HepG2 (cell line): ENCODE results near the gene DLG4. TPM values are rescaled to one million over a fixed set of nuclear protein-coding genes. Genes with fewer than 3 reads are reported as not detected.

ENCODE experiments used
- ATAC-seq: fragments of 200-7000 bp; cut with Tn5 transposase; 3 replicates; pipeline ENCODE4 v1.9.1; 2020; ENCODE audit warnings: mild to moderate bottlenecking, moderate library complexity
- BruUV-seq: library from RNA; stranded (reverse); fragments of 400-500 nt; replicated peaks from 2 replicates; lab custom pipeline; 2021; lab: Mats Ljungman, UMichigan
- CTCF ChIA-PET: fragments of 300-600 bp; formaldehyde crosslinking; extraction: SDS; loops from one replicate; lab custom pipeline; 2021; ENCODE audit warnings: low total read pairs, inconsistent platforms, low intra/inter-chr PET ratio; lab: Yijun Ruan, JAX
- POLR2A ChIA-PET: fragments of 350-600 bp; sonication (Branson Sonifier 250); formaldehyde crosslinking; loops from one replicate; lab custom pipeline; 2020; ENCODE audit warnings: antibody characterized with exemption, inconsistent platforms; lab: Yijun Ruan, JAX
- DNase-seq: peaks from one replicate; pipeline ENCODE4 v3.0.0-alpha.2; 2015; ENCODE audit warnings: low spot score
- FAIRE-seq: peaks from 3 replicates; lab custom pipeline; 2011; peaks lifted over from hg19 to GRCh38; lab: Jason Lieb, UNC
- H2AFZ ChIP-seq: one replicate; pipeline ENCODE4 v1.6.1; 2011; ENCODE audit warnings: low read length, inconsistent platforms
- H3K27ac ChIP-seq: fragments of 300-600 bp; 3 replicates; pipeline ENCODE4 v1.8.0; 2011; ENCODE audit warnings: mixed run types, mild to moderate bottlenecking, mixed read lengths, low read length, inconsistent platforms; ENCODE audit not compliant: insufficient read depth; ENCODE audit errors: extremely low read length
- H3K27me3 ChIP-seq, 2 experiments: fragments of 200-600 bp in 1 of 2; 2 replicates in 1 of 2; 3 replicates in 1 of 2; pipeline versions ENCODE4 v1.6.0 to v1.8.0; 2011; ENCODE audit warnings: low read length in 2 of 2, mild to moderate bottlenecking in 2 of 2, moderate library complexity in 2 of 2, inconsistent platforms in 1 of 2; ENCODE audit not compliant: insufficient read depth in 2 of 2, control insufficient read depth in 1 of 2
- H3K36me3 ChIP-seq, 2 experiments: fragments of 200-600 bp in 1 of 2; replicated peaks in 1 of 2; 2 replicates in 1 of 2; 3 replicates in 1 of 2; pipeline versions ENCODE4 v1.5.1 to v1.8.0; 2011; ENCODE audit warnings: low read length in 2 of 2, inconsistent platforms in 1 of 2; ENCODE audit not compliant: insufficient read depth in 2 of 2, control insufficient read depth in 1 of 2
- H3K4me1 ChIP-seq: 2 replicates; pipeline ENCODE4 v1.5.1; 2012; ENCODE audit warnings: low read length, inconsistent platforms; ENCODE audit not compliant: insufficient read depth
- H3K4me2 ChIP-seq: 2 replicates; pipeline ENCODE4 v1.6.0; 2011; ENCODE audit warnings: low read depth, low read length, inconsistent platforms
- H3K4me3 ChIP-seq, 3 experiments: fragments of 200-600 bp in 1 of 3; sonication (generic), shearing (Covaris generic) in 1 of 3; replicated peaks in 1 of 3; 2 replicates each; pipeline ENCODE4 v1.5.1; 2011 to 2016; ENCODE audit warnings: low read length in 3 of 3, inconsistent platforms in 2 of 3, low read depth in 2 of 3, mild to moderate bottlenecking in 2 of 3, control low read depth in 1 of 3, mixed read lengths in 1 of 3; ENCODE audit not compliant: insufficient read depth in 1 of 3
- H3K79me2 ChIP-seq: one replicate; pipeline ENCODE4 v1.6.1; 2011; ENCODE audit warnings: low read length, inconsistent platforms; ENCODE audit not compliant: insufficient read depth
- H3K9ac ChIP-seq: 2 replicates; pipeline ENCODE4 v1.6.0; 2011; ENCODE audit warnings: mild to moderate bottlenecking, low read depth, low read length, inconsistent platforms; ENCODE audit not compliant: insufficient read depth
- H3K9me3 ChIP-seq: 2 replicates; pipeline ENCODE4 v1.5.1; 2012; ENCODE audit warnings: mild to moderate bottlenecking, low read length
- H4K20me1 ChIP-seq: 2 replicates; pipeline ENCODE4 v1.6.0; 2011; ENCODE audit warnings: inconsistent platforms, mild to moderate bottlenecking, low read length, moderate library complexity; ENCODE audit not compliant: insufficient read depth
- AGO2 ChIP-seq: fragments of 200-400 bp; formaldehyde crosslinking; optimal IDR thresholded peaks from 2 replicates; pipeline ENCODE3; 2017; ENCODE audit warnings: mild to moderate bottlenecking, low read depth, low read length, moderate library complexity
- AKAP8 ChIP-seq: sonication (generic); formaldehyde crosslinking; IDR thresholded peaks from 2 replicates; pipeline ENCODE4 v1.5.1; 2020; ENCODE audit warnings: mild to moderate bottlenecking, missing genetic modification reagents
- FOXM1 ChIP-seq: sonication (generic); formaldehyde crosslinking; IDR thresholded peaks from 2 replicates; pipeline ENCODE4 v1.5.0; 2020; ENCODE audit warnings: missing genetic modification reagents
- POLR2AphosphoS5 ChIP-seq: IDR thresholded peaks from 2 replicates; pipeline ENCODE4 v1.6.1; 2012; ENCODE audit warnings: low read depth, low read length
- ZNF234 ChIP-seq: sonication (generic); formaldehyde crosslinking; conservative IDR thresholded peaks from 2 replicates; pipeline ENCODE4 v1.5.1; 2020; ENCODE audit warnings: mild to moderate bottlenecking, missing genetic modification reagents
- WGBS: methylation state at CpG from one replicate; pipeline ENCODE4 v1.1.6; 2017; ENCODE audit warnings: low lambda C conversion rate; 5-methylcytosine and 5-hydroxymethylcytosine counted together
- in situ Hi-C: cut with HindIII; loops from 2 replicates; pipeline ENCODE4 v1.10.0; 2017; ENCODE audit warnings: low pct_unique_long_range_greater_than_20kb; ENCODE audit not compliant: extremely low pct_ligation_motif_present
- intact Hi-C: fragments of 100-400 bp; cut with micrococcal nuclease; formaldehyde crosslinking; loops from one replicate; pipeline ENCODE4 v1.10.0; 2022; ENCODE audit not compliant: unreplicated experiment
- polyA plus RNA-seq, 8 experiments: library from polyadenylated mRNA; depleted of rRNA in 3 of 8; stranded (reverse) in 7 of 8; unstranded in 1 of 8; fragments of >200 nt; fragmentation: Illumina TruSeq in 4 of 8; extraction: Trizol in 4 of 8; gene quantifications; 2 replicates each; pipeline versions ENCODE4 v1.2.1 to v1.2.3, GENCODE V29; 2011 to 2016; ENCODE audit warnings: low read depth in 4 of 8, missing spikeins in 1 of 8, mixed read lengths in 1 of 8; ENCODE audit not compliant: insufficient read depth in 1 of 8
- total RNA-seq, 5 experiments: library from RNA; depleted of rRNA; stranded (reverse); fragments of >200 nt; fragmentation: Illumina TruSeq; extraction: Trizol; gene quantifications; 2 replicates each; pipeline ENCODE4 v1.2.3, GENCODE V29; 2016; ENCODE audit warnings: low read depth in 1 of 5
- TF ChIP-seq, protein P1 (sequence below): sonication (generic); formaldehyde crosslinking; IDR thresholded peaks from 2 replicates; pipeline ENCODE4 v1.4.0; 2020; ENCODE audit warnings: mild to moderate bottlenecking, missing genetic modification reagents, borderline replicate concordance

The DLG4 gene
- total and polyA plus RNA-seq, 2 of the 13 experiments (the other 11 are each of a cell fraction or from before 2014, with no cell fraction given), result 0.71 to 4.3 TPM

DNA sequence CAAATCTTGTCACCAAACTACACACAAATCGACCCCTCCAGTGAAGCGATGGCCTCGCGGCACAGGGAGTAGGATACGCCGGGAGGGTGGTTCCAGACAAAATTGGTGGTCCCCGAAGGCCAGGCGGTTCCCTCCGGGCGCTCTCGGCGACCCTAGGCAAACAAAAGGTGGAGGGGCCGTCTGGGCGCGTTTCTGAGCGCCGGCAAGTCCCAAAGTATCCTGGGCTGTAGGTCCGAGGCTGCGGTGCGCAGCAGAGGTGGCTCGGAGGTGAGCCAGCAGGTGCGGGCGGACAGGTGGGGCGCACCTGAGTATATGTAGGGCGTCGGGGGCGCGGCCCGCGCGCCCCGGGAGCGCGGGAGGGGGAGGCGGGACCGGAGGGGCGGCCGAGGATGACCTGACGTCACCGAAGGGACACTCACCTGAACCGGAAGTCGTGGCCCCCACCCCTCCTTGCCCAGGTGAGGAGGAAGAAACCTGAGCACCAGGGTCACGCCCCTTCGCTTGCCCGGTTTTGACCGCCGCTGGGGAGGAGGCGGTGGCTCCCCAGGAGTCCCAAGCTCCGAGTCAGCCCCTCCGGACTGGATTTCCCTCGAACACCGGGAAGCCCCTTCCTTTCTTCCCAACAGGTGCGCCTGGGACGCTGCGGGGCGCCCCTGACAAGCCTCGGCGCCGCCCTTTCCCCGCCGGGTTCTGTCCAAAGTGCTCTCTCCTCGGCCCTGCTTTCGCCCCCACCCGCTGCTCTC lies 42.7 kb upstream of the DLG4 start, which contains the start of gene CLDN7:
Gene CLDN7, minus strand, starts transcription at position 287 of the 743 bp plus-strand sequence. CDS start 435 bp downstream, outside the sequence.
- no peak within 1 kb of the TSS for H3K4me3 ChIP-seq
- ATAC-seq, result no peak
- no peaks in the 10 kb centered on the region for H3K79me2 ChIP-seq
- no TSS peak for BruUV-seq
- peaks cover 72% of the 10 kb centered on the region for H3K4me1 ChIP-seq
- no peak for DNase-seq
- H3K36me3 ChIP-seq, result no peaks in the 10 kb centered on the region
- H3K4me2 ChIP-seq, result no peak within 1 kb of the TSS
- no peaks in the 10 kb centered on the region for H3K9me3 ChIP-seq
- H3K27me3 ChIP-seq, result no peaks in the 10 kb centered on the region
- in situ Hi-C loops, result no loop called here
- CTCF ChIA-PET, result no interaction called here
- WGBS, result 96% methylated on average over 62 of the region's 64 CpGs
- H3K9ac ChIP-seq, result no peak within 1 kb of the TSS
- no peak within 1 kb of the TSS for H3K27ac ChIP-seq
- peak; percentile 2 for TF ChIP-seq AGO2
- TF ChIP-seq POLR2AphosphoS5, result no peak
- TF ChIP-seq AKAP8 (CRISPR knock-in tag), result no peak
- TF ChIP-seq, protein P1, sequence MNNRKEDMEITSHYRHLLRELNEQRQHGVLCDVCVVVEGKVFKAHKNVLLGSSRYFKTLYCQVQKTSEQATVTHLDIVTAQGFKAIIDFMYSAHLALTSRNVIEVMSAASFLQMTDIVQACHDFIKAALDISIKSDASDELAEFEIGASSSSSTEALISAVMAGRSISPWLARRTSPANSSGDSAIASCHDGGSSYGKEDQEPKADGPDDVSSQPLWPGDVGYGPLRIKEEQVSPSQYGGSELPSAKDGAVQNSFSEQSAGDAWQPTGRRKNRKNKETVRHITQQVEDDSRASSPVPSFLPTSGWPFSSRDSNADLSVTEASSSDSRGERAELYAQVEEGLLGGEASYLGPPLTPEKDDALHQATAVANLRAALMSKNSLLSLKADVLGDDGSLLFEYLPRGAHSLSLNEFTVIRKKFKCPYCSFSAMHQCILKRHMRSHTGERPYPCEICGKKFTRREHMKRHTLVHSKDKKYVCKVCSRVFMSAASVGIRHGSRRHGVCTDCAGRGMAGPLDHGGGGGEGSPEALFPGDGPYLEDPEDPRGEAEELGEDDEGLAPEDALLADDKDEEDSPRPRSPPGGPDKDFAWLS (CRISPR knock-in tag), result no peak
- TF ChIP-seq ZNF234 (CRISPR knock-in tag), result no peak
- no peak for TF ChIP-seq FOXM1 (CRISPR knock-in tag)
- TF ChIP-seq, all 625 proteins: peak for 1
- POLR2A ChIA-PET, result no interaction called here
- no peaks in the 10 kb centered on the region for H4K20me1 ChIP-seq
- intact Hi-C loops, result no loop called here
- FAIRE-seq, result no peak
- no peak within 1 kb of the TSS for H2AFZ ChIP-seq
